Fibroblast of skin of back (primary cell): ENCODE measurements around the gene INTS11. TPM values are rescaled to one million over a fixed set of nuclear protein-coding genes. Genes with fewer than 3 reads are reported as not detected.
"Not testable (repeated sequence)": the region's sequence is repeated elsewhere in the genome, so short reads cannot be mapped to it uniquely, and the experiment has no call there.

Experiments used
- DNase-seq: peaks from one replicate; pipeline ENCODE4 v3.0.0-alpha.2; 2013
- polyA plus RNA-seq, 2 experiments: library from polyadenylated mRNA; unstranded; fragments of 120-200 nt; gene quantifications; one replicate each; pipeline ENCODE4 v1.2.1, GENCODE V29; 2013; ENCODE audit not compliant: insufficient read length in 2 of 2

The INTS11 gene
- polyA plus RNA-seq (2013, experiment 1 of 2; ENCODE audit: insufficient read length), result 96.9 TPM
- polyA plus RNA-seq (2013, experiment 2 of 2; ENCODE audit: insufficient read length), result 67.7 TPM

DNA sequence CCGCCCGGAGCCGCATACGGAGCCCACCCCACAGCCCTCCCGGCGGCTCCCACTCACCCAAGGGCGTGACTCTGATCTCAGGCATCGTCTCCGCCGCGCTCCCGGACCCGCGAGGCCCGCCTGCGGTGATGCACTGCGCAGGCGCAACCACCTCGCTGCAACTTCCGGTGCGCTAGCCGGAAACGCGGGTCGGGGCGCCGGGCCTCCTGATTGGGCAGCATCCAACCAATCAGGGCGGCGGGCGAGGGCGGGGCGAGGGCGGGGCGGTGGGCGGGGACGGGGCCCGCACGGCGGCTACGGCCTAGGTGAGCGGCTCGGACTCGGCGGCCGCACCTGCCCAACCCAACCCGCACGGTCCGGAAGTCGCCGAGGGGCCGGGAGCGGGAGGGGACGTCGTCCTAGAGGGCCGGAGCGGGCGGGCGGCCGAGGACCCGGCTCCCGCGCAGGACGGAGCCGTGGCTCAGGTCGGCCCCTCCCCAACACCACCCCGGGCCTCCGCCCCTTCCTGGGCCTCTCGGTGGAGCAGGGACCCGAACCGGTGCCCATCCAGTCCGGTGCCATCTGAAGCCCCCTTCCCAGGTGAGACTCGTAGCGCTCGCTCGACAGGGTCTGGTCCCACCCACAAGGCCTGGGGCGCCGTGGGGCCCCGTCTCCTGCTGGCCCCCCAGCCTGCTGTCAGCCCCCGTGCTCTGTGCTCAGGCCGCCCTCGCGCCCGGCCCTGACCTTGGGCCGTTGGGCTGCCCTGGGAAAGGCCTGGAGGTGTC, at the start of gene INTS11, which contains the start of gene CPTP:
TSS of gene INTS11 (minus strand) at position 137 of the 764 bp plus-strand sequence. CDS start at position 85, 52 bp downstream.
TSS of gene CPTP (plus strand) at position 279 of the 764 bp plus-strand sequence. CDS start 2,109 bp downstream, outside the sequence.
- DNase-seq, result peak; percentile 88

DNA sequence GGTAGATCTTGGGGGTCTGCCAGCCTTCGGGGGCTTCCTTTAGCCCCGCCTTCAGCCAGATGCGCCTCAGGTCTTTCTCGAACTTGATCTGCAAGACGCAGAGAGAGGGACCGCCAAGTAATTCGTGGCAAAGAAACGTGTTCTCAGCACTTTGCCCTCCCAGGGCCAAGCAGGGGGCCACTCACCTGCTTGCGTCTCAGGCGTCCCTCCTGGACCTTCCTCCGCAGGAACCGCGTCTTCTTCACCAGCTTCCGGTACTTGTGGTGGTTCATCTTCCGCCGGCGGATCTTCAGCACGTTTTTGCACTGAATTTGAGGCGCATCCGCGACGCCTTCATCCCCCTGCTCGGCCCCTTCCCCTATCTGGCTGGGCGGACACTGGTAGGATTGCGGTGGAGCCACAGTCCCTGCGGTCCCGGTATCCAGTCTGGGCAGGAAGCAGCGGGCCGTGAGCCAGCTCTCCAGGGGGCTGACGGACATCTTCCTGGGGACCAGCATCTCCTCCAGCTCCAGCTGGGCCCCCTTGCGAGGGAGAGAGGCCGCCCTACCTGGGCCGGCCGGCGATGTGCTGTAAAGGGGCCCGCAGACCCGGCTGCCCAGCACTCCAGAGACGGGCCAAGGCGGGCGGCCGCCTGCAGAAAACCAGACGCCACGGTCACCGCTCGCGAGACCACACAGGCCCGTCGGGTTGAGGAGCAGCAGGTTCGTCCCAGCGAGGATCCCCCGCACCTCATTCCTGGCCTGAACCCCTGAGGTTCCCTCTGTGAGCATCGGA, 49.5 kb upstream of the INTS11 start:
- no peak for DNase-seq

DNA sequence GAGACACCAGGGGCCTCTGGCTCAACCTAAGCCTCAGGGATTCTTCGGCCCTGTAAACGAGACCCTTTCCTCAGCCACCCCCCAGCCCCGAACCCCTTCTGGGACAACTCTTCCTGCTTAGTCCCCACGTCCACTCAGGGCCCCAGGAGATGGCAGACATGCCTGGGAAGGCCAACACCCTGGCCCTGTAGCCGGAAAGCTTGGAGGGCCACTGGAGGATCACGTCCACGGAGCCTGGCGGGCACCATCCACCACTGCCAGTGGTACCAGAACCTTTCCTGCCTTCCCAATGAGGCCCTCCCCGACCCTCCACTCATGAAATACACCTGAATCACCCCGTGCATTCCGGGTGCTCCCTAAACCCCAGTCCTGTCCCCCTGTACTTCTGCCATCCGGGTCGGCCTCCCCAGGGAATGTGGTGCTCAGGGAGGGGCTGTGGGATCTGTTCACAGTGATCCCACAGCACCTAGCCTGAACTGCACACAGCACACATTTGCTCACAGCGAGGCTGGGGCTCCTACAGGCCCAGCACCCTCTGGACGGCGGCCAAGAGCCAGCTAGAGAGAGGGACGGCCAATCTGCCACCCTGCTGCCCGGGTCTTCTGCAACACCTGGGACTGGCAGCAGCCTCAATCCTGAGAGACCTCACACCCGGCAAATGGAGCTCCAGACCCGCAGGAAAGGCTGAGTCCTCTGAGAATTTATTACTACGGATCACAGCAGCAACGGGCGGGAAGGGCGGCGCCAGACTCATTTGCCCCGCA, 48.8 kb upstream of the INTS11 start:
- no peak for DNase-seq

DNA sequence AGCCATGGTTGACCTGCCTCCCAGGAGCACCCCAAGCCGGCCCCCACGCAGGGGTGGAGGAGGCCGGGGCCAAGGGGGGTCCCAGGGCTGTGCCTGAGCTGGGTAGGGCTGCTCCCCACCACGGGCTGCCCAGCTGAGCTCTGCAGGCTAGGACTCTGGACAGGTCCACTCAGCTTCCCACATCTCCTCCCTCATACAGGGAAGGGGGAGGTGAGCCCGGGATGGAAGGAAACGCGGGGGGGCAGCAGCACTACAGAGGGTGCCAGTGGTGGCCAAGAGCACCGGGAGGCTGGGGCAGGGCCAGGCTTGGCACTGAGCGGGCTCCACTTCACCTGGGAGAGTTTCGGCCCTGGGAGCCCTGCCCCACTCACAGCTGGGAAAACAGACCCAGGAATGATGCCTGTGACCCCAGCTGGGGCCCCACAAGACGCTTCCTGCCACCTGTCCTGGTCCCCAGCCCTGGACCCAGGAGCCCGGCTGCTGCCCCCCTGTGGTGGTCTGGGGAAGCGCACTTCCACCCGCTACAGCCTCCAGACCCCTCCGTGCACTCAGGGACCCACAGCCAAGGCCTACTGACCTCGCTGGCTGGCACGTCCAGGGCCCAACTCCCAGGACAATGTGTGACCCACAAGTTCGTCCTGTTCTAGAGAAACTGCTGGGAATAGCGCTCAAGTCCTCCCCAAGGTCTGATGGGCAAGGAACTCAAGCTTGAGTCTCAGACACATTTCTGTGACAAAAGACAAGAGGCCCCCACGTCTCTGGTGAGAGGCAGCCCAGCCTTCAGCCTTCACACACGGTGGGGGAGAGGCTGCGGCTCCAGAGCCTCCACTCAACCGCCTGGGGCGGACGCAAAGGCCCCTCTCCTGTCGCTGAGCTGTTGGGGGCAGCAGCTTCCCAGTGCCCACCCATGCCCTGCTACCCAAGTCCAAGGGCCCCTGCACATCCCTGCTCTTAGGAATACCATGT, 47.6 kb upstream of the INTS11 start:
- DNase-seq, result peak; percentile 42

DNA sequence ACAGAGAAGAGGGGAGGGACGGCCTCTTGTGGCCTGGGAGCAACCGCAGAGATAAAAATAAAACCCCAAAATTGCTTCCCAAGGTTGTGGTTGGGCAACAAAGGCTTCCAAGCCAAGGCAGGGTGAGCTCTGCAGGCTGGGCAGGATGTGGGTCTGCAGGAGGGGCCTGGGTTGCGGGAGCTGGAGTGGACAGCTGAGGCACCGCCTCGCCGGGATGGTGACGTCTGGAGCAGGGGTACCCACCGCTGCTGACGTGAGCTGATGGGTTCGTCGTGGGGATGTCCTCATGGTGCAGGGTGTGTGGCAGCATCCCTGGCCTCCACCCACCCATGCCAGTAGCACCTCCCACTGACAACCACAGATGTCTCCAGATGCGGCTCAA, 46.9 kb upstream of the INTS11 start:
- no peak for DNase-seq

DNA sequence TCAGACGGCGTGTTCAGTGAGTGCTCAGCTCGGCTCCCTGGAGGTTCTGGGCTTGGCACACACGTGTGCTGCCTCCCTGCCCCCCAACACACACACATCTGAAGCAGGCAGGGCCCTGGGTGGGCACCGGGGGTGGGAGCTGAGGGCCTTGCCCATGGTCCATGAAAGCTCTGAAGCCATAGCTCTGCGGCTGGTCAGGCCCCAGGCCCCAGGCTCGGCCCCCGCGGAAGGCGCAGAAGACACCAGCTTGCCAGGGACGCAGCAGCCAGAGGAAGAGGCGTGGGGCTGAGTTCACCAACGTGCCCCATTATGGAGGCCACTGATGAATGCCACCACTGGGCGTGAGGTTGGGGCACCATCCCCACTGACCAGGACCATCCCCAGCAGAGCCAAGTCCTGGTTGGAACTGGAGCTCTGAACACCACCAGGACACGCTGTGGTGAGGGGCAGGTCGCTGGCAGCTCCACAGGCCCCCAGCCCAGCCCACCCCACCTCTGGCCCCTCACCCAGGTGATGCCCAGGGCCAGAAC, 46.4 kb upstream of the INTS11 start:
- no peak for DNase-seq

DNA sequence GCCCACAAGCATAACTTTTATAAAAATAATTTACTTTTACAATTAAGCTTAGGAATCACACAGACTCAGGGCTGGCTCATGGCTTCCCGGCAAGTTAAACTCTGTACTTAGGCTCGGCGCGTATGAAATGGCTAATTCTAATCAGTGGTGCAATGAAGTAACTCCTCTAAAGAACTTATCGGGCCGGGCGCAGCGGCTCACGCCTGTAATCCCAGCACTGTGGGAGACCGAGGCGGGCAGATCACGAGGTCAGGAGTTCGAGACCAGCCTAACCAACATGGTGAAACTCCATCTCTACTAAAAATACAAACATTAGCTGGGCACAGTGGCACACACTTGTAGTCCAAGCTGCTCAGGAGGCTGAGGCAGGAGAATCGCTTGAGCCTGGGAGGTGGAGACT, 45.6 kb upstream of the INTS11 start:
- not testable (repeated sequence) for DNase-seq

DNA sequence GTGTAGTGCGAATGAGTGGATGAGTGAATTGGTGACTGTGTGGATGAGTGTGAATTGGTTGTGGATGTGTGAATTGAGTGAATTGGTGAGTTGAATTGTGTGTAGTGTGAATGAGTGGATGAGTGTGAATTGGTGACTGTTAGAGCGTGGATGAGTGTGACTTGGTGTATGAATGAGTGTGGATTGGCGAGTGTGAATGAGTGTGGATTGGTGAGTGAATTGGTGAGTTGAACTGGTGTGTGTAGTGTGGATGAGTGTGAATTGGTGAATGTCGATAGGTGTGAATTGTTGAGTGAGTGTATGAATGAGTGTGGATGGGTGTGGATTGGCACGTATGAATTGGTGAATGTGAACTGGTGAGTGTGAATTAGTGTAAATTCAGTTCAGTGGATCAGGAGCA, 42.9 kb upstream of the INTS11 start:
- DNase-seq, result no peak

DNA sequence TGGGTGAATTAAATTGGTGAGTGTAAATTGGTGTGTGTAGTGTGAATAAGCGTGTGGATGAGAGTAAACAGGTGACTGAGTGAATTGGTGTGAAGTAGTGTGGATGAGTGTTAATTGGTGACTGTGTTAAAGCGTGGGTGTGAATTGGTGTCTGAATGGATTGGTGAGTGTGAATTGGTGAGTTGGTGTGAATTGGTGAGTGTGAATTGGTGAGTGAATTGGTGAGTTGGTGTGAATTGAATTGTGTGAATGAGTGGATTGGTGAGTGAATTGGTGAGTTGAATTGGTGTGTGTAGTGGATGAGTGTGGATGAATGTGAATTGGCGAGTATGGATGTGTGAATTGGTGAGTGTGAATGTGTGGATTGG, 42.2 kb upstream of the INTS11 start:
- DNase-seq, result no peak

DNA sequence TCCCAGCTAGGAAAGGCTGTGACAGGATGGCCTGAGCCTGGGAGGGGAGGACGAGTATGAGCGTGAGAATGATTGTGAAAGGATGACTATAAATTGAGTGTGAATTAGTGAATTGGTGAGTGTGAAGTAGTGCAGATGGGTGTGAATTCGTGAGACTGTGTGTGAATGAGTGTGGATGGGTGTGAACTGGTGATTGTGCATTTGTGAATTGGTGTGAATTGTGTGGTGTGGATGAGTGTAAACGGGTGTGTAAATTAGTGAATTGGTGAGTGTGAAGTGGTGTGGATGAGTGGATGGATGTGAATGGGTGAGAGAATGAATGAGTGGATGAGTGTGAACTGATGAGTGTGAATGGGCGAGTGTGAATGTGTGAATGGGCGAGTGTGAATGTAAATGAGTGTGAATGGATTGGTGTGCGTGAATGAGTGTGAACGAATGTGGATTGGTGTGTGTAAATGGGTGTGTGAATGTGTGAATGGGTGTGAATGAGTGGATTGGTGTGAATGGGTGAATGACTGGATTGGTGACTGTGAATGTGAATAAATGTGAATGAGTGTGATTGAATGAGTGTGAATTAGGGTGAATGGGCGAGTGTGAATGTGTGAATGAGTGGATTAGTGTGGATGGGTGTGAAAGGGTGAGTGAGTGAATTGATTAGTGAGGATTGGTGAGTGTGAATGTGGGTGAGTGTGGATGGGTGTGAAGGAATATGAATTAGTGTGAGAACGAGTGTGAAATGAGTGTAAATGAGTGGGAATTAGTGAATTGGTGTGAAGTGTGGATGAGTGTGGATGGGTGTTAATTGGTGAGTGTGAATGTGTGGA, 41.6 kb upstream of the INTS11 start:
- no peak for DNase-seq

DNA sequence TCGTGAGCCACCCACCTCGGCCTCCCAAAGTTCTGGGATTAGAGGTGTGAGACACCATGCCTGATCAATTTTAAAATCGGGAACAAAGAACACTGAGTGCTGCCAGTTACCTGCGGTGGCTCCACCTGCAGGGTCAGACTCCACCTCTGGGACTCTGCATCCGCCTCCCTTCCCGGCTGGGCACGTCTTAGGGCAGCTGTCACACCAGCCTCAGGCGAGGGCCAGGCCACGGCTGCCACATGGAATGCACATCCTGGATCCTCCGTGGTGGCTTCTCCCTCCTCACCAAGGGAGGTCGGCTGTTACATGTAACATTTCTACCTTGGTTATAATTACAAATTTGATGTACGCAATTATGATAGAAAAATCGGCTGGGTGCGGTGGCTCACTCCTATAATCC, 39.8 kb upstream of the INTS11 start:
- no peak for DNase-seq

DNA sequence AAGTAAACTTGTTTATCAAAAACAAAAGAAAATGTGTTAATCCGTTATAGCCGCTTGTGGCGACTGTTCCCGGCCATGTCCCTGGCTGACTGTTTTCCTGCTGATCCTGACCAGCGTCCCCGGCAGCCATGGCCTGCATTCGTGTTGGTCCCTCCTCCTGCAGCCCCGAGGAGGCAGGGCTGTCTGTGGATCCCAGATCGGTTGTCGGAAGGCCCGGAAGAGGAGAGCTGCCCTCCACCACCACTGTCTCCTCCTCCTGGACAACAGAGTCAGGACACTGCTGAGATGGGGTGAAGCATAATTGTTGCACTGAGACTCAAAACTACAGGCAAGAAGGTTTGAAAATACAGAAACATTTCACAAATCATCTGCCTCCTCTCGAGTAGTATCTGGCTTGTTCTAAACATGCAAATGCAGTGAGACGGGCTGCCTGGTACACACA, 37.5 kb upstream of the INTS11 start:
- peak; percentile 91 for DNase-seq

DNA sequence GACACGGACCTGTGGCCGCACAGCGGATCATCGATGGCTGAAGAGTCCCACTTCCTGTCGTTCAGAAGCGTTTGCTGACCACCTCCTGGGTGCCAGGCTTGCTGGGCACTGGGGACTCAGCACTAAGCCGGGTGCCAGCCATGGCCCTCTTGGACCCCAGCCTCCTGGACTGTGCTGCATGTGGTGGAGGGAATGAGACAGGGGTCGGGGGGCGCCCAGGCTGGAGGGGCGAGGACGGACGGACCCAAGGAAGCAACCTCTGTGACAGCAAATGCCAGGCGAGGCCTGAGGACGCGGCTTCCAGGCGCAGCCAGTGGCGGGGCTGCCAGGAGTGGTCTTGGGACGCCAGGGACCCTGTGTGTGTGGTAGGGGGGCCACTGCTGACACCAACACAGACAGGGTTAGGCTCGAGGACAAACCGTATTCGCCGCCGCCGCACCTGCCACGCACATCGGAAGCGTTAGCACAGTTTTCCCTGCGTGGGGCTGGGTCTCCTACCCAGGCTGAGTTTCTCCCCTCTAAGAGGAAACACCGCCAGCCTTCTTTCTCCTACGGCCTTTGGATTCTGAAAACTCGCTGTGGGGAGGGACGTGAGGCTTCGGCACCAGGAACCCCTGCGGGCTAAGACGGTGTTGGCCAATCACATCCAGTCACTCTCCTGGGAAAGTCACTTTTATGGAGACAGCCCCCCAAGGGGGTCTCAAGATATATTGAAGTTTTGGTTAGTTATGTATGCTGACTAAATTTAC, 36.9 kb upstream of the INTS11 start:
- peak; percentile 28 for DNase-seq

DNA sequence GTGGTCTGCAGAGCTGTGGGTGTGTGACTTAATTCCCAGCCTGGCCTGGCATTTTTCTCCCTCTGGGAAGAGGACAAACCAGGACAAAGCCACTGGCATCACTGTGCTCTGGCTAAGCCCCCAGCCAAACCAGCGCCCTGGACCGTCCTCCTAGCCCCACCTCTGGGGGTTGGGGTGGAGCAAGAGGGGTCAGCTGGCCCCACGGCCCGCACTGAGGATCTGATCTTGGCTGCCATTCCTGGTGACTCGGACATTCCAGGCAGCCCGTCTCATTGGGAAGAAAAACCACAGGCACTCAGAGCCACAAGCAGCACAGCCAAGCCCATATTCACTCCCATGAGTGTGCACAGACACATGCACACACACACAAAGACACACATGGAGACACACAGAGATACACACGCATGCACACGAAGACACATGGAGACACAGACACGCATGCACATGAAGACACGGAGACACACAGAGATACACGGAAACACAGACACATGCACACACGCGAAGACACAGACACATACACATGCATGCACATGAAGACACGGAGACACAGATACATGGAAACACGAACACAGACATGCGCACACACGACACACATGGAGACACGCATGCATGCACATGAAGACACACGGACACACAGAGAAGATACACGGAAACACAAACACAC, 36.2 kb upstream of the INTS11 start:
- DNase-seq, result peak; percentile 97

DNA sequence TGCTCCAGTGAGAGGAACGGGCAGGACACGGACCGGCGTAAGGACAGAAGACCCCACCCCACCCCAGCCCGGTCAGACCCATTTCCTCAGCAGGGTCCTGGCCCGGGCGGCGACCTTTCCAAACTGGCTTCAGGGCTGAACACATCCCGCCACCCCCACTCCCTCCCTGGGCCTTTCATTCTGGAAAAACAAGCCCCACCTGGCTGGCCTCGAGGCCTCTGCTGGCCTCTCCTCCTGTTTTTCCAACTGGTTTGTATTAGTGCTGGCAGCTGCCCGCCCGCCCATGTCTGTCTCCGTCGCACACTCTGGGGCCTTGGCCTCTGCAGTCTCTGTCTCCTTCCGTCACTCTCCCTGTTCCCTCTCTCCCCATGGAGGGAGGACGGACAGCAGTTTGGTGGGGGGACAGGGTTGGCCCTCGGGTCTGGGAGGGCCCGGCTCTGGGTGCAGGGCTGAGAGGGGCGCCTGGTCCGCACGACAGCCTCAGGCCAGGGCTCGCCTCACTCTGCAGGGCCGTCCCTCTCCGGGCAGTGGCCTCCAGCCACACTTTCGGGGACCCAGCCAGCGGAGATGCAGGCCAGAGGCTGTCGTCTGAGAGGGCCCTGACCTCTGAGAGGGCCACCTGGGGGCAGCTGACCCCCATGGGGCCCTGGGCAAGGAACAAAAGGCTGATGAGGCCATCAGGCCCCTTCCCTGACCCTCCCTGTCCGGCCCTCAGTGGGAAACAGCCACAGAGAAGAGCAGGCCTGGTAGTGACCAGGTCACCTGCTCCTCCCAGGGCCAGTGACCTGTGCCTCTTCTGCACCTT, 35.4 kb upstream of the INTS11 start:
- peak; percentile 88 for DNase-seq

DNA sequence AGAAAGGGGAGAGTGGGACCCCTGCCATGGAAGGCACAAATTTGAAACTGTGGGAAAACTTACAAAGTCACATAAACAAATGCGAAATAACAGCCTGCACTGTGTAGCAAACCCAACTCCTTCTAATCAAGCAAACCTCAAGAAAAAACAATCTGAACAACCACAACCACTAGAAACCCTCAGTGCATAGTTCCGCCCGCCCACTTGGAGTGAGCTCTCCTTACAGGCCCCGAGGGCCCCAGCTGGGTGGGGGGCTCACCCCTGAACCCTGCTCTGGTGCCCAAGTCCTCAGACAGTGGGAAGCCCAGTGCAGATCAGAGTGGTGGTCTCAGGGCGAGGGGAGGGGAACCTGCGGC, 34.8 kb upstream of the INTS11 start:
- DNase-seq, result peak; percentile 83

DNA sequence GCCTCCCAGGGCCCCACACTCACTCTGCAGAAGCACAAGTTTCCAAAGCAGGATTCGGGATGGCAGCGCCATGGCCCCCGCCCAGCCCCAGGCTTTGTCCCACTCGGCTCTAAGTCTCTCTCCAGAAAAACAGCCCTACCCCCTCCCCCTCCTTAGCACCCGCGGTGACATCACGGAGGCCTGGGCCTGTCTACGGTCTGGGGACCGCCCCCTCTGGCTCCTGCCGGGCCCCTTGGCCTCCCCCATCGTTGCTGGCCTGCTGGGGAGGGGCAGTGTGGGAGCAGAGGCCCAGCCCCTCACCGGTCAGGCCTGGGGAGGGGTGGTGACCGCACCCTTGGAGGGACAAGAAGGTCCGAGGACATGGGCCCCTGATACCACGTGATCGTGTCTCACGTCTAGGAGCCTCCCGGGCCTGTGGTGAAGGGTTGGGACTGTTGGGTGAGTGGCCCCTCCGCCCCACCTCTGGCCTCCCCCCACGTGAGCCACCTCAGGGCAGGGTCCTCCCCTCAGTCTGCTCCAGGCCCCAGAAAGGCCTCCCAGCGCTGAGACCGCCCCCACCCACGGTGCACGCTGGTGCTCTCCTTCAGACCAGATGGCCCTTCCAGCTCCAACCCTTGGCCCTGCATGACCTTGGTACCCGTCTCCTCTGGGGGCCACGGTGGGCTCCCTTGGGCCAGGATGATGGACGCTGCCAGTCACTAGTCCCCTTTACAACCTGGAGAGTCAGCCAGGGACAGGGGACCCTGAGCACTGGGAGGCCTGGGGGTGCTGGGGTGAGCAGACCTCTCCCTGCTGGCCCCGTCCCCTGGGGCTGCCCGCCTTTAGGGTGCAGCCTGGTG, 34.2 kb upstream of the INTS11 start, which contains the start of gene MXRA8:
TSS of gene MXRA8 (minus strand) at position 123 of the 839 bp plus-strand sequence. CDS start at position 72, 51 bp downstream.
- DNase-seq, result peak; percentile 94
